ENCODE measurements around the gene RASL11A.
"Not testable (repeated sequence)": the region's sequence is repeated elsewhere in the genome, so short reads cannot be mapped to it uniquely, and the experiment has no call there.

RASL11A gene

GRCh38 chr13:27270594-27271520 lies at the start of gene RASL11A:
TSS of gene RASL11A (plus strand) at chr13:27270830. CDS start at chr13:27270945, 115 bp downstream.
- DNase-seq (ENCODE audit: low spot score), result peak; percentile 80

- not testable (repeated sequence) for DNase-seq (ENCODE audit: low spot score)
These were observed 48.5 kb upstream of the RASL11A start for GRCh38 chr13:27222100-27222499.

GRCh38 chr13:27226991-27227390 lies 43.6 kb upstream of the RASL11A start:
- DNase-seq (ENCODE audit: low spot score), result no peak

GRCh38 chr13:27228131-27228530 lies 42.5 kb upstream of the RASL11A start:
- no peak for DNase-seq (ENCODE audit: low spot score)

- no peak for DNase-seq (ENCODE audit: low spot score)
These were observed 41.0 kb upstream of the RASL11A start for GRCh38 chr13:27229642-27230041.

GRCh38 chr13:27233964-27234363 lies 36.7 kb upstream of the RASL11A start:
- DNase-seq (ENCODE audit: low spot score), result no peak

- DNase-seq (ENCODE audit: low spot score), result no peak
These were observed 34.2 kb upstream of the RASL11A start for GRCh38 chr13:27236478-27236877.

GRCh38 chr13:27242702-27243101 lies 27.9 kb upstream of the RASL11A start:
- no peak for DNase-seq (ENCODE audit: low spot score)

GRCh38 chr13:27245610-27246009 lies 25.0 kb upstream of the RASL11A start:
- no peak for DNase-seq (ENCODE audit: low spot score)

GRCh38 chr13:27250833-27251165 lies 19.8 kb upstream of the RASL11A start:
- DNase-seq (ENCODE audit: low spot score), result no peak

GRCh38 chr13:27251166-27252091 lies 19.2 kb upstream of the RASL11A start, which contains the start of gene RPL21:
TSS of gene RPL21 (plus strand) at chr13:27251558. CDS start at chr13:27253777, 2,219 bp downstream.
- peak; percentile 96 for DNase-seq (ENCODE audit: low spot score)

GRCh38 chr13:27252467-27252866 lies 18.2 kb upstream of the RASL11A start:
- peak; percentile 6 for DNase-seq (ENCODE audit: low spot score)

GRCh38 chr13:27257233-27257568 lies 13.4 kb upstream of the RASL11A start:
- peak; percentile 2 for DNase-seq (ENCODE audit: low spot score)

GRCh38 chr13:27257648-27258253 lies 12.9 kb upstream of the RASL11A start:
- DNase-seq (ENCODE audit: low spot score), result peak; percentile 5

- peak; percentile 44 for DNase-seq (ENCODE audit: low spot score)
These were observed 11.8 kb upstream of the RASL11A start for GRCh38 chr13:27258637-27259386.

GRCh38 chr13:27259831-27260230 lies 10.8 kb upstream of the RASL11A start:
- DNase-seq (ENCODE audit: low spot score), result peak; percentile 20

GRCh38 chr13:27261396-27261795 lies 9.2 kb upstream of the RASL11A start:
- DNase-seq (ENCODE audit: low spot score), result no peak

- peak; percentile 2 for DNase-seq (ENCODE audit: low spot score)
These were observed 7.2 kb upstream of the RASL11A start for GRCh38 chr13:27263438-27263837.

GRCh38 chr13:27264181-27264580 lies 6.4 kb upstream of the RASL11A start:
- peak; percentile 48 for DNase-seq (ENCODE audit: low spot score)

GRCh38 chr13:27264648-27265047 lies 6.0 kb upstream of the RASL11A start:
- no peak for DNase-seq (ENCODE audit: low spot score)

GRCh38 chr13:27266917-27267316 lies 3.7 kb upstream of the RASL11A start:
- no peak for DNase-seq (ENCODE audit: low spot score)

GRCh38 chr13:27267596-27267995 lies 3.0 kb upstream of the RASL11A start:
- no peak for DNase-seq (ENCODE audit: low spot score)

Measured in RKO (cell line).